Measurements from ENCODE around the gene GPR150.

DNA sequence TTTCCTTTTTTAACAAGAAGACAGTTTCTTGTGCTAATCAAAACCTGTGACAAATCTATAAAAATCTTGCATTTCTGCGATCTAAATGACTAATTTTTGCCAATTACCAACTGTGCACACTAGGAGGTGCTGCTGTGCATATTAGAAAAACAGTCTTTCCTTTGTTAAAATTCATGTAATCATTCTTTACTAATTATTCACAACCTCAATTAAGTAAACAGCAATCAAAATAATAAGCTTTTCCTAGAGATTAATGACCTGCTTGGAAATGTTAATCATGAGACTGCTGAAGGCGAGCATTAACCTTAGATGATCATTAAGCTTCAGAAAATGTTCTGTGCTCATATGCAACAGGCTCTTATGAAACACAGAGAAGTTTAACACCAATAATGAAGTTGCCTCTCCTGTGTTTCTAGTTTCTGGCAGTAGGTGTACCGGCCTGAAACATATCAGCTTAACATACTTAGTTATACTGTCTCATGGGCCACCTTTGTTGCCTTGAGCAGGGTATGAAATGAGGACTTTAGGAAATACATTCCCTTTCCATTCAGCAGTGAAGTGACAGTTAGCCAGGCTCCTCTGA, 44.4 kb downstream of the GPR150 start:
- TF ChIP-seq SREBF2 (CRISPR knock-in tag; IDR thresholded peaks at IDR 0.05) (no peak), SMC3 (conservative IDR thresholded peaks at IDR 0.05; ENCODE audit: insufficient read depth, low read depth, low read length) (0 out of 2 replicates have a peak, but pooled peaks have one; percentile 35), ZNF561 (CRISPR knock-in tag; conservative IDR thresholded peaks at IDR 0.05) (no peak)
- TF ChIP-seq, protein P1, sequence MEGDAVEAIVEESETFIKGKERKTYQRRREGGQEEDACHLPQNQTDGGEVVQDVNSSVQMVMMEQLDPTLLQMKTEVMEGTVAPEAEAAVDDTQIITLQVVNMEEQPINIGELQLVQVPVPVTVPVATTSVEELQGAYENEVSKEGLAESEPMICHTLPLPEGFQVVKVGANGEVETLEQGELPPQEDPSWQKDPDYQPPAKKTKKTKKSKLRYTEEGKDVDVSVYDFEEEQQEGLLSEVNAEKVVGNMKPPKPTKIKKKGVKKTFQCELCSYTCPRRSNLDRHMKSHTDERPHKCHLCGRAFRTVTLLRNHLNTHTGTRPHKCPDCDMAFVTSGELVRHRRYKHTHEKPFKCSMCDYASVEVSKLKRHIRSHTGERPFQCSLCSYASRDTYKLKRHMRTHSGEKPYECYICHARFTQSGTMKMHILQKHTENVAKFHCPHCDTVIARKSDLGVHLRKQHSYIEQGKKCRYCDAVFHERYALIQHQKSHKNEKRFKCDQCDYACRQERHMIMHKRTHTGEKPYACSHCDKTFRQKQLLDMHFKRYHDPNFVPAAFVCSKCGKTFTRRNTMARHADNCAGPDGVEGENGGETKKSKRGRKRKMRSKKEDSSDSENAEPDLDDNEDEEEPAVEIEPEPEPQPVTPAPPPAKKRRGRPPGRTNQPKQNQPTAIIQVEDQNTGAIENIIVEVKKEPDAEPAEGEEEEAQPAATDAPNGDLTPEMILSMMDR (IDR thresholded peaks at IDR 0.05 in 2 of 3, conservative IDR thresholded peaks at IDR 0.05 in 1 of 3; ENCODE audit: insufficient read depth in 2 of 3, low read depth in 1 of 3, low read length in 3 of 3), result peak; percentile 48 to 83 (median 66); a peak in 5 of 6 replicates
